ENCODE data around the gene HBB. TPM values are rescaled to one million over a fixed set of nuclear protein-coding genes. Genes with fewer than 3 reads are reported as not detected.

HBB gene
- total and polyA plus RNA-seq, 4 donors: 5.7 to 3,950 (median 50.2) TPM

DNA sequence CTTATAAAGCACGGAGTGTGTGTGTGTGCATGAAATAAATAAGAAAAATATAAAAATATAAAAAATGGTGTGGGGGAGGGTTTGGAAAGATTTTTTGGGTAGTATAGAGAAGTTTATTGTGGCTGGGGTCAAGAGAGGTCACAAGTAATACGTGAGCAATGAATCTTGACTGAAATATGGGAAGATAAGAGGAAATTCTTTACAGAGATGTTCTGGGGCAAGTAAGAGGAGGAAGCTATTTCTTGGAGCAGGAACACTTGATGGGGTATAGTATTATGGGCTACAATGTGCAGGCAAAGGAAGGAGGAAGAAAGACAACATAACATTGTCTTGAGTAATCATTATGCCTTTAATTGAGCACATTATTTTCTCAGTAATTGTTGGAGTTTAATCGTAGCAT is 5.3 kb upstream of the HBB start:
- no peaks in the 10 kb centered on the region for H3K36me3 ChIP-seq (ENCODE audit: control insufficient read depth in 4 of 4, insufficient read depth in 3 of 4, low read depth in 1 of 4, low read length in 3 of 4)
- H3K4me3 ChIP-seq (ENCODE audit: low read depth in 1 of 3, low read length in 3 of 3): no peak overlapping the region
- no peak overlapping the region for H3K27ac ChIP-seq (ENCODE audit: low read depth in 1 of 2, low read length in 2 of 2)
- H3K27me3 ChIP-seq (ENCODE audit: control insufficient read depth in 4 of 4, insufficient read depth in 4 of 4, low read length in 3 of 4): no peaks in the 10 kb centered on the region
- TF ChIP-seq SP1 (IDR thresholded peaks at IDR 0.05) (no peak), JUND (IDR thresholded peaks at IDR 0.05) (no peak), FOXA2 (IDR thresholded peaks at IDR 0.05) (no peak), GABPA (IDR thresholded peaks at IDR 0.05 in 1 of 2, conservative IDR thresholded peaks at IDR 0.05 in 1 of 2) (no peak), NR2F2 (IDR thresholded peaks at IDR 0.05) (no peak), EGR1 (IDR thresholded peaks at IDR 0.05; ENCODE audit: low read depth in 2 of 2) (no peak), FOXA1 (IDR thresholded peaks at IDR 0.05) (no peak), TAF1 (conservative IDR thresholded peaks at IDR 0.05) (no peak)
- TF ChIP-seq, protein P1, sequence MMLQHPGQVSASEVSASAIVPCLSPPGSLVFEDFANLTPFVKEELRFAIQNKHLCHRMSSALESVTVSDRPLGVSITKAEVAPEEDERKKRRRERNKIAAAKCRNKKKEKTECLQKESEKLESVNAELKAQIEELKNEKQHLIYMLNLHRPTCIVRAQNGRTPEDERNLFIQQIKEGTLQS (IDR thresholded peaks at IDR 0.05): no peak
- TF ChIP-seq, protein P2, sequence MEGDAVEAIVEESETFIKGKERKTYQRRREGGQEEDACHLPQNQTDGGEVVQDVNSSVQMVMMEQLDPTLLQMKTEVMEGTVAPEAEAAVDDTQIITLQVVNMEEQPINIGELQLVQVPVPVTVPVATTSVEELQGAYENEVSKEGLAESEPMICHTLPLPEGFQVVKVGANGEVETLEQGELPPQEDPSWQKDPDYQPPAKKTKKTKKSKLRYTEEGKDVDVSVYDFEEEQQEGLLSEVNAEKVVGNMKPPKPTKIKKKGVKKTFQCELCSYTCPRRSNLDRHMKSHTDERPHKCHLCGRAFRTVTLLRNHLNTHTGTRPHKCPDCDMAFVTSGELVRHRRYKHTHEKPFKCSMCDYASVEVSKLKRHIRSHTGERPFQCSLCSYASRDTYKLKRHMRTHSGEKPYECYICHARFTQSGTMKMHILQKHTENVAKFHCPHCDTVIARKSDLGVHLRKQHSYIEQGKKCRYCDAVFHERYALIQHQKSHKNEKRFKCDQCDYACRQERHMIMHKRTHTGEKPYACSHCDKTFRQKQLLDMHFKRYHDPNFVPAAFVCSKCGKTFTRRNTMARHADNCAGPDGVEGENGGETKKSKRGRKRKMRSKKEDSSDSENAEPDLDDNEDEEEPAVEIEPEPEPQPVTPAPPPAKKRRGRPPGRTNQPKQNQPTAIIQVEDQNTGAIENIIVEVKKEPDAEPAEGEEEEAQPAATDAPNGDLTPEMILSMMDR (IDR thresholded peaks at IDR 0.05; ENCODE audit: low read depth, low read length, missing input control): no peak
- no peaks in the 10 kb centered on the region for H3K9me3 ChIP-seq (ENCODE audit: control insufficient read depth in 4 of 4, low read length in 3 of 4)
- no peak for DNase-seq (ENCODE audit: low spot score)
- H3K4me1 ChIP-seq (ENCODE audit: control insufficient read depth in 4 of 4, insufficient read depth in 4 of 4, low read length in 3 of 4): no peaks in the 10 kb centered on the region
- no peak overlapping the region for H3K9ac ChIP-seq (ENCODE audit: low read depth in 1 of 2, low read length in 2 of 2)
- WGBS: 55% methylated on average over 3 of the region's 3 CpGs

DNA sequence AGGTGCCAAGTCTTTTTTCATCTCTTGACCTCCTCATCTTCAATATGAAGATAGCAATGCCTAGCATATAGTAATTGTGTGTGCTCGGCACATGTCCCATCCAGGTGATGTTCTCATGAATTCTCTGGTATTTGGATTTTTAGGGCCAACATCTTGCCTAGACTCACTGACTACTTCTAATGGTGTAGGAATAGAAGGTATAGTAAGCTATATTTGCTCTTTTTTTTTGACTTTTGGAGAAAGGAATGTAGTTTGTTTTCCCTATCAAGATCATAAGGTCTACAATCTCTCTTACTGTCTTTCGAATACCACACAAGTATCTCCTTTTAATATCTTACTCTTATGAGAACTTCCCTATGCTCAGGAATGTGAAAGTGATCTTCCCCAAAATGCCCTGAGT is 4.2 kb upstream of the HBB start:
- 86% methylated on average over 2 of the region's 2 CpGs for WGBS
- Histone ChIP-seq H3K4me1 (ENCODE audit: control insufficient read depth in 4 of 4, insufficient read depth in 4 of 4, low read length in 3 of 4) (no peaks in the 10 kb centered on the region), H3K9me3 (ENCODE audit: control insufficient read depth in 4 of 4, low read length in 3 of 4) (no peaks in the 10 kb centered on the region), H3K9ac (ENCODE audit: low read depth in 1 of 2, low read length in 2 of 2) (no peak overlapping the region), H3K4me3 (ENCODE audit: low read depth in 1 of 3, low read length in 3 of 3) (no peak overlapping the region), H3K27ac (ENCODE audit: low read depth in 1 of 2, low read length in 2 of 2) (no peak overlapping the region), H3K27me3 (ENCODE audit: control insufficient read depth in 4 of 4, insufficient read depth in 4 of 4, low read length in 3 of 4) (no peaks in the 10 kb centered on the region), H3K36me3 (ENCODE audit: control insufficient read depth in 4 of 4, insufficient read depth in 3 of 4, low read depth in 1 of 4, low read length in 3 of 4) (no peaks in the 10 kb centered on the region)
- no peak for DNase-seq (ENCODE audit: low spot score)
- TF ChIP-seq, protein P3, sequence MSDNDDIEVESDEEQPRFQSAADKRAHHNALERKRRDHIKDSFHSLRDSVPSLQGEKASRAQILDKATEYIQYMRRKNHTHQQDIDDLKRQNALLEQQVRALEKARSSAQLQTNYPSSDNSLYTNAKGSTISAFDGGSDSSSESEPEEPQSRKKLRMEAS (IDR thresholded peaks at IDR 0.05): no peak
- no peak for TF ChIP-seq NR2F2 (IDR thresholded peaks at IDR 0.05)
- no peak for TF ChIP-seq TAF1 (conservative IDR thresholded peaks at IDR 0.05)
- TF ChIP-seq SP1 (IDR thresholded peaks at IDR 0.05): no peak
- TF ChIP-seq EGR1 (IDR thresholded peaks at IDR 0.05; ENCODE audit: low read depth in 2 of 2): no peak
- TF ChIP-seq FOXA1 (IDR thresholded peaks at IDR 0.05): no peak
- TF ChIP-seq GABPA (IDR thresholded peaks at IDR 0.05 in 1 of 2, conservative IDR thresholded peaks at IDR 0.05 in 1 of 2): no peak
- TF ChIP-seq, protein P2 (IDR thresholded peaks at IDR 0.05; ENCODE audit: low read depth, low read length, missing input control): no peak
- TF ChIP-seq, protein P4, sequence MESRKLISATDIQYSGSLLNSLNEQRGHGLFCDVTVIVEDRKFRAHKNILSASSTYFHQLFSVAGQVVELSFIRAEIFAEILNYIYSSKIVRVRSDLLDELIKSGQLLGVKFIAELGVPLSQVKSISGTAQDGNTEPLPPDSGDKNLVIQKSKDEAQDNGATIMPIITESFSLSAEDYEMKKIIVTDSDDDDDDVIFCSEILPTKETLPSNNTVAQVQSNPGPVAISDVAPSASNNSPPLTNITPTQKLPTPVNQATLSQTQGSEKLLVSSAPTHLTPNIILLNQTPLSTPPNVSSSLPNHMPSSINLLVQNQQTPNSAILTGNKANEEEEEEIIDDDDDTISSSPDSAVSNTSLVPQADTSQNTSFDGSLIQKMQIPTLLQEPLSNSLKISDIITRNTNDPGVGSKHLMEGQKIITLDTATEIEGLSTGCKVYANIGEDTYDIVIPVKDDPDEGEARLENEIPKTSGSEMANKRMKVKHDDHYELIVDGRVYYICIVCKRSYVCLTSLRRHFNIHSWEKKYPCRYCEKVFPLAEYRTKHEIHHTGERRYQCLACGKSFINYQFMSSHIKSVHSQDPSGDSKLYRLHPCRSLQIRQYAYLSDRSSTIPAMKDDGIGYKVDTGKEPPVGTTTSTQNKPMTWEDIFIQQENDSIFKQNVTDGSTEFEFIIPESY (IDR thresholded peaks at IDR 0.05): no peak
- TF ChIP-seq RXRA (IDR thresholded peaks at IDR 0.05): no peak
- TF ChIP-seq, protein P1 (IDR thresholded peaks at IDR 0.05): no peak
- TF ChIP-seq HNF4A (conservative IDR thresholded peaks at IDR 0.05): no peak
- no peak for TF ChIP-seq YY1 (IDR thresholded peaks at IDR 0.05)

Data from liver (tissue), 9 donors.